ENCODE results near the gene TFF1.

TFF1 gene

GRCh38 chr21:42356650-42357049, 9.7 kb downstream of the TFF1 start:
- no peak overlapping the region for H3K4me3 ChIP-seq (ENCODE audit: low read depth, low read length)
- no peaks in the 10 kb centered on the region for H3K9me3 ChIP-seq (ENCODE audit: control insufficient read depth, insufficient read depth, low read depth, low read length)
- no peak overlapping the region for H3K27ac ChIP-seq (ENCODE audit: extremely low read depth, low read depth, low read length)
- ChIA-PET POLR2A (no interaction called here), CTCF (interaction anchor here (1.0 to 1.4 kb wide), 2 partner anchors 10 to 212 kb away, joined by 4 read pairs; no protein-coding TSS in a partner anchor)
- TF ChIP-seq ZNF707 (tag by site-specific recombination; IDR thresholded peaks at IDR 0.05) (no peak), ZNF341 (tag by site-specific recombination; IDR thresholded peaks at IDR 0.05; ENCODE audit: low read depth) (no peak), GLI2 (tag by site-specific recombination; IDR thresholded peaks at IDR 0.05; ENCODE audit: borderline replicate concordance, low read depth) (no peak)
- no peaks in the 10 kb centered on the region for H3K36me3 ChIP-seq (ENCODE audit: control insufficient read depth in 2 of 2, insufficient read depth in 1 of 2, low read length in 2 of 2)
- no peaks in the 10 kb centered on the region for H3K4me1 ChIP-seq (ENCODE audit: control insufficient read depth, insufficient read depth, low read length)

GRCh38 chr21:42356046-42356445, 10.3 kb downstream of the TFF1 start:
- Histone ChIP-seq H3K27ac (ENCODE audit: extremely low read depth, low read depth, low read length) (no peak overlapping the region), H3K9me3 (ENCODE audit: control insufficient read depth, insufficient read depth, low read depth, low read length) (no peaks in the 10 kb centered on the region), H3K4me1 (ENCODE audit: control insufficient read depth, insufficient read depth, low read length) (no peaks in the 10 kb centered on the region), H3K36me3 (ENCODE audit: control insufficient read depth in 2 of 2, insufficient read depth in 1 of 2, low read length in 2 of 2) (no peaks in the 10 kb centered on the region), H3K4me3 (ENCODE audit: low read depth, low read length) (no peak overlapping the region)
- no peak for TF ChIP-seq ZNF692 (tag by site-specific recombination; IDR thresholded peaks at IDR 0.05)
- TF ChIP-seq ZNF23 (tag by site-specific recombination; IDR thresholded peaks at IDR 0.05; ENCODE audit: borderline replicate concordance) = no peak
- TF ChIP-seq SP3 (tag by site-specific recombination; IDR thresholded peaks at IDR 0.05) = no peak
- no peak for TF ChIP-seq ZNF600 (tag by site-specific recombination; IDR thresholded peaks at IDR 0.05)
- no peak for TF ChIP-seq ZEB2 (tag by site-specific recombination; IDR thresholded peaks at IDR 0.05)
- no peak for TF ChIP-seq MZF1 (tag by site-specific recombination; IDR thresholded peaks at IDR 0.05; ENCODE audit: borderline replicate concordance)
- no peak for TF ChIP-seq ZNF549 (tag by site-specific recombination; IDR thresholded peaks at IDR 0.05)
- TF ChIP-seq GFI1B (tag by site-specific recombination; IDR thresholded peaks at IDR 0.05) = no peak
- no peak for TF ChIP-seq ZSCAN4 (tag by site-specific recombination; IDR thresholded peaks at IDR 0.05)
- no peak for TF ChIP-seq ZNF548 (tag by site-specific recombination; IDR thresholded peaks at IDR 0.05)
- TF ChIP-seq ZSCAN16 (tag by site-specific recombination; IDR thresholded peaks at IDR 0.05) = no peak
- no peak for TF ChIP-seq ZBTB8A (tag by site-specific recombination; IDR thresholded peaks at IDR 0.05)
- no peak for TF ChIP-seq CTCF (tag by site-specific recombination; IDR thresholded peaks at IDR 0.05)
- TF ChIP-seq ZNF37A (tag by site-specific recombination; IDR thresholded peaks at IDR 0.05) = no peak
- TF ChIP-seq REST (tag by site-specific recombination; IDR thresholded peaks at IDR 0.05) = no peak
- no peak for TF ChIP-seq PRDM4 (tag by site-specific recombination; IDR thresholded peaks at IDR 0.05)
- no peak for TF ChIP-seq KLF10 (tag by site-specific recombination; IDR thresholded peaks at IDR 0.05)
- no peak for TF ChIP-seq ZNF514 (tag by site-specific recombination; IDR thresholded peaks at IDR 0.05)
- POLR2A ChIA-PET = no interaction called here
- CTCF ChIA-PET = no interaction called here
